Pancreas (tissue), 10 donors: ENCODE data around the gene IL34. TPM values are rescaled to one million over a fixed set of nuclear protein-coding genes. Genes with fewer than 3 reads are reported as not detected.

ENCODE experiments used
- ATAC-seq, 4 donors: fragments of 200-7000 bp; cut with Tn5 transposase; one replicate each; pipeline versions ENCODE4 v1.8.0 to v1.9.1; 2020; ENCODE audit warnings: mild to moderate bottlenecking in 4 of 4, moderate library complexity in 4 of 4
- DNase-seq, 6 donors: peaks; one replicate each; pipeline ENCODE4 v3.0.0-alpha.2; 2020
- FAIRE-seq: peaks from 2 replicates; lab custom pipeline; 2012; peaks lifted over from hg19 to GRCh38; lab: Jason Lieb, UNC
- H3K27ac ChIP-seq, 4 donors: fragments of 200-600 bp; sonication (generic); 1 replicate in 3 of 4; 2 replicates in 1 of 4; pipeline versions ENCODE4 v1.5.0 to v1.8.0; 2020
- H3K27me3 ChIP-seq, 4 donors: fragments of 200-600 bp; one replicate each; pipeline ENCODE4 v1.8.0; 2021
- H3K36me3 ChIP-seq, 3 donors: fragments of 200-600 bp; sonication (generic) in 1 of 3; one replicate each; pipeline versions ENCODE4 v1.5.0 to v1.8.0; 2020 to 2021
- H3K4me1 ChIP-seq, 3 donors: fragments of 200-600 bp; one replicate each; pipeline ENCODE4 v1.8.0; 2021
- H3K4me3 ChIP-seq, 4 donors: fragments of 200-600 bp; sonication (generic) in 2 of 4; one replicate each; pipeline versions ENCODE4 v1.5.0 to v1.8.0; 2020 to 2021
- H3K9me3 ChIP-seq, 4 donors: fragments of 200-600 bp; one replicate each; pipeline ENCODE4 v1.8.0; 2021
- CTCF ChIP-seq, 4 donors: fragments of 200-600 bp; sonication (generic) in 3 of 4; IDR thresholded peaks; one replicate each; pipeline versions ENCODE4 v1.5.0 to v1.8.0; 2021; ENCODE audit warnings: antibody characterized with exemption in 4 of 4
- WGBS, 2 donors: extraction: QIAGEN DNeasy Blood & Tissue Kit; methylation state at CpG; one replicate each; pipeline ENCODE4 v1.1.7; 2013; 5-methylcytosine and 5-hydroxymethylcytosine counted together
- intact Hi-C, 3 donors: fragments of 100-400 bp; cut with DNase I; formaldehyde crosslinking; loops; one replicate each; pipeline versions ENCODE4 v1.11.1 to v1.14.2; 2022
- polyA plus RNA-seq, 2 donors: library from polyadenylated mRNA; stranded (reverse); fragments of 200-250 nt; gene quantifications; one replicate each; pipeline ENCODE4 v1.2.3, GENCODE V29; 2013
- total RNA-seq, 6 donors: library from RNA; stranded (reverse); fragmentation: NEBNext Ultra II Directional in 4 of 6; extraction: Animal tissue kit (Norgen Biotek cat#: 25700) in 4 of 6; gene quantifications; one replicate each; pipeline versions ENCODE4 v1.2.1 to v1.2.4, GENCODE V29; 2021 to 2023
- donor health status: healthy with polysubstance abuse.
- donor health status: DM: no; HTN: no; CAD: no; lungs with moderate emphysema.
- donor health status: DM: no; HTN: no; CAD: no.
- donor health status: control.
- donor health status: control.
- donor health status: Bipolar disorder and iron deficiency.
- donor health status: DM: yes; HTN: yes; CAD: no.
- donor health status: DM: no; HTN: no; CAD: no.
- donor health status: DM: no; HTN: no; CAD: no.
- donor health status: DM: yes; HTN: yes; CAD: no.

The IL34 gene
- total and polyA plus RNA-seq, 8 donors, result 0.51 to 3.9 (median 1.7) TPM

GRCh38 chr16:70698901-70699300, 52.5 kb downstream of the IL34 start:
- Histone ChIP-seq H3K4me1 (no peaks in the 10 kb centered on the region), H3K9me3 (no peaks in the 10 kb centered on the region), H3K4me3 (no peak overlapping the region), H3K27ac (no peak overlapping the region), H3K36me3 (no peaks in the 10 kb centered on the region), H3K27me3 (no peaks in the 10 kb centered on the region)
- WGBS, 2 donors, result 94 to 97% methylated on average over 10 of the region's 10 CpGs
- intact Hi-C loops, result no loop called here
- no peak for ATAC-seq
- no peak for TF ChIP-seq CTCF (IDR thresholded peaks at IDR 0.05)
- FAIRE-seq, result no peak
- no peak for DNase-seq

- intact Hi-C loops, result no loop called here
- H3K27ac ChIP-seq, result no peak overlapping the region
- no peaks in the 10 kb centered on the region for H3K9me3 ChIP-seq
- FAIRE-seq (no peak), DNase-seq (no peak), ATAC-seq (no peak)
- H3K4me3 ChIP-seq, result no peak overlapping the region
- no peaks in the 10 kb centered on the region for H3K4me1 ChIP-seq
- WGBS, 2 donors, result 91 to 95% methylated on average over 15 to 17 of the region's 17 CpGs
- no peaks in the 10 kb centered on the region for H3K27me3 ChIP-seq
- no peaks in the 10 kb centered on the region for H3K36me3 ChIP-seq
- no peak for TF ChIP-seq CTCF (IDR thresholded peaks at IDR 0.05)
Measured at GRCh38 chr16:70699696-70700095, 53.3 kb downstream of the IL34 start.

- Histone ChIP-seq H3K4me1 (no peaks in the 10 kb centered on the region), H3K36me3 (no peaks in the 10 kb centered on the region), H3K4me3 (no peak overlapping the region), H3K27me3 (no peaks in the 10 kb centered on the region), H3K27ac (peak overlapping the region in 1 of 4 donors; percentile 33), H3K9me3 (no peaks in the 10 kb centered on the region)
- no peak for TF ChIP-seq CTCF (IDR thresholded peaks at IDR 0.05)
- WGBS, 2 donors, result 85 to 88% methylated on average over 29 to 30 of the region's 30 CpGs
- ATAC-seq (peak; percentile 28 to 74 (median 61)), DNase-seq (peak in 1 of 6 donors; percentile 30), FAIRE-seq (no peak)
- intact Hi-C loops, result no loop called here
Measured at GRCh38 chr16:70700101-70701020, 54.0 kb downstream of the IL34 start.

- ATAC-seq, result no peak
- H3K4me3 ChIP-seq, result no peak overlapping the region
- no peaks in the 10 kb centered on the region for H3K27me3 ChIP-seq
- no peak for FAIRE-seq
- no peaks in the 10 kb centered on the region for H3K36me3 ChIP-seq
- H3K4me1 ChIP-seq, result no peaks in the 10 kb centered on the region
- intact Hi-C loops, result no loop called here
- H3K27ac ChIP-seq, result peak overlapping the region in 1 of 4 donors; percentile 33
- no peaks in the 10 kb centered on the region for H3K9me3 ChIP-seq
- no peak for DNase-seq
- no peak for TF ChIP-seq CTCF (IDR thresholded peaks at IDR 0.05)
- 86 to 88% methylated on average over 3 of the region's 3 CpGs for WGBS, 2 donors
Measured at GRCh38 chr16:70701036-70701435, 54.7 kb downstream of the IL34 start.

GRCh38 chr16:70701596-70701995, 55.2 kb downstream of the IL34 start:
- Histone ChIP-seq H3K27ac (no peak overlapping the region), H3K36me3 (no peaks in the 10 kb centered on the region), H3K9me3 (no peaks in the 10 kb centered on the region), H3K4me3 (no peak overlapping the region), H3K27me3 (no peaks in the 10 kb centered on the region), H3K4me1 (no peaks in the 10 kb centered on the region)
- WGBS, 2 donors, result 89 to 95% methylated on average over 9 of the region's 9 CpGs
- DNase-seq (no peak), FAIRE-seq (no peak), ATAC-seq (no peak)
- intact Hi-C loops, result no loop called here
- no peak for TF ChIP-seq CTCF (IDR thresholded peaks at IDR 0.05)
